ENCODE data around the gene CCDC157. TPM values are rescaled to one million over a fixed set of nuclear protein-coding genes. Genes with fewer than 3 reads are reported as not detected.

The CCDC157 gene
- total and polyA plus RNA-seq, 2 donors (not counting 1 experiment from before 2014, with no cell fraction given) = 3.6 to 6.4 TPM

GRCh38 chr22:30420347-30421125 is 63.7 kb downstream of the CCDC157 start:
- H3K4me2 ChIP-seq (replicated peaks; ENCODE audit: low read depth, low read length, poor library complexity, severe bottlenecking) = no peak overlapping the region
- CTCF ChIA-PET = interaction anchor here (1.2 to 2.0 kb wide), 2 partner anchors 33 to 157 kb away, joined by 4 read pairs; partner anchors contain the start of gene RNF215
- H2AFZ ChIP-seq (ENCODE audit: insufficient read depth, low read depth, low read length, poor library complexity, severe bottlenecking) = no peak overlapping the region
- Mint-ChIP-seq H3K27ac (no peak overlapping the region), H3K4me1 (peaks cover 31% of the 10 kb centered on the region), H3K4me3 (no peak overlapping the region), H3K27me3 (no peaks in the 10 kb centered on the region), H3K9me3 (ENCODE audit: insufficient read depth) (no peaks in the 10 kb centered on the region)
- no peak overlapping the region for H3K27ac ChIP-seq (ENCODE audit: low read length in 2 of 2)
- H3K4me3 ChIP-seq (ENCODE audit: control extremely low read depth in 1 of 5, extremely low read depth in 1 of 5, insufficient read depth in 1 of 5, low read depth in 2 of 5, low read length in 4 of 5) = no peak overlapping the region
- no peaks in the 10 kb centered on the region for H3K27me3 ChIP-seq (replicated peaks in 1 of 4; ENCODE audit: control extremely low read depth in 1 of 4, control insufficient read depth in 3 of 4, insufficient read depth in 4 of 4, low read length in 3 of 4)
- POLR2A ChIA-PET = no interaction called here
- H3K9me3 ChIP-seq (ENCODE audit: control extremely low read depth in 1 of 3, control insufficient read depth in 2 of 3, insufficient read depth in 1 of 3, low read length in 2 of 3) = no peaks in the 10 kb centered on the region
- ATAC-seq (ENCODE audit: low read depth) (no peak), DNase-seq (no peak)
- peaks cover 11% of the 10 kb centered on the region for H3K79me2 ChIP-seq (ENCODE audit: control insufficient read depth, insufficient read depth, low read length)
- TF ChIP-seq CTCF (IDR thresholded peaks at IDR 0.05) (no peak), EZH2 (IDR thresholded peaks at IDR 0.05; ENCODE audit: borderline replicate concordance, insufficient read depth, low read depth, low read length, poor library complexity, severe bottlenecking) (no peak)
- no peaks in the 10 kb centered on the region for H4K20me1 ChIP-seq (ENCODE audit: control insufficient read depth, insufficient read depth, low read length, poor library complexity, severe bottlenecking)
- intact Hi-C loops (cut with micrococcal nuclease) = loop anchor here (5.0 to 10.0 kb wide), 4 partner anchors 653 to 1536 kb away; partner anchors contain the start of genes PIK3IP1, UQCR10, ZMAT5 and ZNRF3
- peaks cover 17 to 27% of the 10 kb centered on the region in 2 donors for H3K4me1 ChIP-seq (ENCODE audit: control insufficient read depth in 2 of 2, insufficient read depth in 2 of 2, low read length in 2 of 2)
- WGBS (ENCODE audit: insufficient coverage) = 96% methylated on average over 3 of the region's 6 CpGs
- peaks cover 0 to 20% of the 10 kb centered on the region in 2 experiments for H3K36me3 ChIP-seq (replicated peaks in 1 of 2; ENCODE audit: control extremely low read depth in 1 of 2, control insufficient read depth in 1 of 2, extremely low read depth in 1 of 2, insufficient read depth in 2 of 2, low read length in 1 of 2)
- H3K9ac ChIP-seq (ENCODE audit: low read length) = no peak overlapping the region

All from B cell (primary cell).